ENCODE results near the gene PAX8. TPM values are rescaled to one million over a fixed set of nuclear protein-coding genes. Genes with fewer than 3 reads are reported as not detected.

PAX8 gene
- total RNA-seq, 1 donor from 2014 or later = 1.6 TPM

DNA sequence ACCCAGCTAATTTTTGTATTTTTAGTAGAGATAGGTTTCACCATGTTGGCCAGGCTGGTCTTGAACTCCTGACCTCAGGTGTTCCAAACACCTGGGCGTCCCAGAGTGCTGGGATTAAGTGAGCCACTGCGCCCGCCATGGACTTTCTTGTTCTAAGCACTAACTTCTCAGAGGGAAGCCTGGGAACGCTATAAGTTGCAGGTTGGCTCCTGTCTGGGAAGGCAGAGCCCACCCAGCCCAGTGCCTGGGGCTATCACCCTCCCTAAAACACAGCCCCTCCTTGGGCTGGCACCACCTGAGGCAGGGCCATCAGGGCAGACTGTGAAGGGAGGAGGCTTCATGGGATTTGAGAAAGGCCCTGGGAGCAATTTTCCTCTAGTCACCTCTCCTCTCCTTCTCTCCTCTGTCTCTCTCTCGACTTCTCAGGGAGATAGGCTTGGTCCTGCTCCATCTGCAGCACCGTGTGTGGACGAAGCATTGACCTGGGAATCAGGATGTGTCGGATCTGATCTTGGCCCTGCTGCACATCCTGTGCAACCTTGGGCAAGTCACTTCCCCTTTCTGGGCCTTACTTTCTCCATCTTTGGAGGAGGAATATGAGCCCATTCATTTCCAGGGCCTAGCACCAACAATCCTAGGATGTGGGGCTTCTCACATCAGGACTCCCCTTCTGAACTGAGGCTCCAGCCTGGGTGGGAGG is 94.0 kb downstream of the PAX8 start:
- Histone ChIP-seq H3K4me3 (no peak overlapping the region), H3K27me3 (no peaks in the 10 kb centered on the region), H3K36me3 (no peaks in the 10 kb centered on the region), H3K27ac (no peak overlapping the region), H3K4me1 (peaks cover 28% of the 10 kb centered on the region), H3K9me3 (no peaks in the 10 kb centered on the region)
- DNase-seq = no peak
- intact Hi-C loops (cut with DNase I) = no loop called here
- no peak for ATAC-seq
- TF ChIP-seq, protein P1, sequence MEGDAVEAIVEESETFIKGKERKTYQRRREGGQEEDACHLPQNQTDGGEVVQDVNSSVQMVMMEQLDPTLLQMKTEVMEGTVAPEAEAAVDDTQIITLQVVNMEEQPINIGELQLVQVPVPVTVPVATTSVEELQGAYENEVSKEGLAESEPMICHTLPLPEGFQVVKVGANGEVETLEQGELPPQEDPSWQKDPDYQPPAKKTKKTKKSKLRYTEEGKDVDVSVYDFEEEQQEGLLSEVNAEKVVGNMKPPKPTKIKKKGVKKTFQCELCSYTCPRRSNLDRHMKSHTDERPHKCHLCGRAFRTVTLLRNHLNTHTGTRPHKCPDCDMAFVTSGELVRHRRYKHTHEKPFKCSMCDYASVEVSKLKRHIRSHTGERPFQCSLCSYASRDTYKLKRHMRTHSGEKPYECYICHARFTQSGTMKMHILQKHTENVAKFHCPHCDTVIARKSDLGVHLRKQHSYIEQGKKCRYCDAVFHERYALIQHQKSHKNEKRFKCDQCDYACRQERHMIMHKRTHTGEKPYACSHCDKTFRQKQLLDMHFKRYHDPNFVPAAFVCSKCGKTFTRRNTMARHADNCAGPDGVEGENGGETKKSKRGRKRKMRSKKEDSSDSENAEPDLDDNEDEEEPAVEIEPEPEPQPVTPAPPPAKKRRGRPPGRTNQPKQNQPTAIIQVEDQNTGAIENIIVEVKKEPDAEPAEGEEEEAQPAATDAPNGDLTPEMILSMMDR (IDR thresholded peaks at IDR 0.05) = no peak

DNA sequence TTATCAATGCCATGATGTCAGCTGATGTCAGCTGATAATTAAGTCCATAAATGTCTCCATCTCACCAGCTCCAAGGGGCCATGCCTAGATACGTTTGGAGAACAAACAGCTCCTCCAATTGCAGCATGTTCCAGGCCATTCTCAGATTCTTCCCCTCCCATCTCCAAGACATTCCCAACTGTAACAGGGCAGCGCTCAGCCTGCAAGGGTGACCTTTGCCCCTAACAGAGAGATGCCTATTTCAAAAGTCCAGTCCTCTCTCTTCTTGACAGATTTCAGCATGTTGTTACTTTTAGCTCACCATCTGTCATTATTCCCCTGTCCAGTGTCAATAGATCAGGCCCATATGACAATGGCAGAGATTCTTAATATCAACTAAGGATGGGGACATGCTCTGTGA is 95.0 kb downstream of the PAX8 start:
- H3K27ac ChIP-seq = no peak overlapping the region
- peaks cover 28% of the 10 kb centered on the region for H3K4me1 ChIP-seq
- no peaks in the 10 kb centered on the region for H3K27me3 ChIP-seq
- TF ChIP-seq, protein P1 (IDR thresholded peaks at IDR 0.05) = no peak
- intact Hi-C loops (cut with DNase I) = no loop called here
- ATAC-seq (no peak), DNase-seq (no peak)
- no peaks in the 10 kb centered on the region for H3K9me3 ChIP-seq
- H3K4me3 ChIP-seq = no peak overlapping the region
- no peaks in the 10 kb centered on the region for H3K36me3 ChIP-seq

DNA sequence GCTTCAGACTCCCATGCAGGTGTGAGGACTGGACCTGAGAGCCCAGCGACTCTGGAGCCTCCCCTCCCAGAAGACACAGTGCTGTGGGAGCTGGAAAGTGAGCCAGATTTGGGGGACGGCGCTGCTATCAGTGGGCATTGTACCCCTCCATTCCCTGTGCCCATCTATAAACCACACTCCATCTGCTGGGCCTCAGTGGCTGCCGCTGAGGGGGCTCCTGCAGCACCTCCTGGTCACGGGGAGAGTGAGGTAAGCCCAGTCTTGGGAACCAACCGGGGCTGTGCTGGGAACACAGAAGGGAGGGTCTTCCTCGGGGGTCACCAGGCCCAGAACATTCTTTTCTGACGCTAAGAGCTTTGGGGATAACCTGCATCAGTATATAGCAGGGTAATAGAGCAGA is 95.5 kb downstream of the PAX8 start:
- DNase-seq (no peak), ATAC-seq (no peak)
- Histone ChIP-seq H3K9me3 (no peaks in the 10 kb centered on the region), H3K36me3 (no peaks in the 10 kb centered on the region), H3K4me1 (peaks cover 28% of the 10 kb centered on the region), H3K4me3 (no peak overlapping the region), H3K27me3 (no peaks in the 10 kb centered on the region), H3K27ac (no peak overlapping the region)
- TF ChIP-seq, protein P1 (IDR thresholded peaks at IDR 0.05) = no peak
- intact Hi-C loops (cut with DNase I) = no loop called here

DNA sequence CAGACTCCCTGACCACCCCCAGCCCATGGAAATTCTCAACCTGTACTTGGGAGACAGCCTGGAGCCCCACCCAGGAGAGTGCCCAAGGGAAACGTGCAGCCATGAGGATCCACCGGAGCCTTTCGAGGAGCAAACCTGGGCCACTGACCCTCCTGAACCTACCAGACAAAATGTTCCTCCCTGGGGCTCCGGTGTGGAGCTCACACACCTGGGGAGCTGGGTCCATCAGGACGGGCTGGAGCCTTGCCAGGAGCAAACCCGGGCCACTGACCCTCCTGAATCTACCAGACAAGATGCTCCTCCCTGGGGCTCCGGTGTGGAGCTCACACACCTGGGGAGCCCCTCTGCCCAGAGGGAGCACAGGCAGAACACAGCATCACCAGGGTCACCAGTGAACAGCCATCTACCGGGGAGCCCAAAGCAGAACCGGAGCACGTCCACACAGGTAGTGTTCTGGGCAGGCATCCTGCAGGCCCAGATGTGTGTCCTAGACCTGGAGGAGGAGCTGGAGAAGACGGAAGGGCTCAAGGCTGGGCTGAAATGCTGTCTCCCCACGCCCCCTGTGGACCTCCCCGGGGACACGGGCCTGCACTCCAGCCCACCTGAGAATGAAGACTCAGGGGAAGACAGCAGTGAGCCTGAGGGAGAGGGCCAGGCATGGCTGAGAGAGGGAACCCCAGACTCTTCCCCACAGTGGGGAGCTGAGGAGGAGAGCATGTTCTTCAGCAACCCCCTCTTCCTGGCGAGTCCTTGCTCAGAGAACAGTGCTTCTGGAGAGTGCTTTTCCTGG is 96.1 kb downstream of the PAX8 start:
- Histone ChIP-seq H3K9me3 (no peaks in the 10 kb centered on the region), H3K4me3 (no peak overlapping the region), H3K27me3 (no peaks in the 10 kb centered on the region), H3K4me1 (peaks cover 28% of the 10 kb centered on the region), H3K36me3 (no peaks in the 10 kb centered on the region), H3K27ac (no peak overlapping the region)
- TF ChIP-seq, protein P1 (IDR thresholded peaks at IDR 0.05) = no peak
- intact Hi-C loops (cut with DNase I) = no loop called here
- ATAC-seq (no peak), DNase-seq (peak; percentile 51)

DNA sequence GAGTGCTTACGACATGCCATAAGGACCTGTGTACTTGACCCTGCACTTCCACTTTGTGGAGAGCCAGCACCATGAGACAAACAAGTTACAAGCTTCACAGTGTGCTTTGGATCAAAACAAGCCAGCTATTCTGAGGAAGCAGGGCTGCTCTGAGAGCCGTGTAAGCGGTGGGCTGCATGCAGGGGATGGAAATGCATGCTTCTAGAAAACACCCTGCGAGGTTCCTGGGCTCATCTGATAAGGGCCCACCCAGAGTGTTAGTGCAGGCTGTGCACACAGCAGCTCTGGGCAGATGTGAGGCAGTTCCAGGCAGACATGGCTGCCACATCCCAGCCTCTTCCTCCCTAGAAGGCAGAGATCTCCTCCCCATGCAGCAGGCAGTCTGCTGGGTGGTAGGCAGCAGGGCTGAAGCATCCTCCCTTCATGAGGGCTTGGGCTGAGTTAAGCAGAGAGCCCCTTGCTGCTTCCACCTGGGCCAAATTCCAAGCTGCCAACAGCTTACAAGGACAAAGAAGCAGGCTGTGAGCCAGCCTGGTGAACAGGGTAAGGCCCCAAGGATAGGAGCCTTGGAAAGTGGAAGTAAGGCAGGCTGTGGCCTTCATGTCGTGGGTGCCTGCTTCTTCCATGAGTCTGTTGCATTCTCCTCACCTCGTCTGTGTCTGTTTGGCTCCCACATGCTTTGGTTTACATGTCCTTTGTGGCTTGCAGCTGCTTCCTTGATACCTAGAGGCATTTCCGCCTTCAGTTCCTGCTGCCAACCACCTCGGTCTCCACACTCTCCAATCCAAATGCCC is 97.3 kb downstream of the PAX8 start:
- intact Hi-C loops (cut with DNase I) = no loop called here
- peak; percentile 62 for DNase-seq
- Histone ChIP-seq H3K4me3 (no peak overlapping the region), H3K36me3 (no peaks in the 10 kb centered on the region), H3K9me3 (no peaks in the 10 kb centered on the region), H3K4me1 (peaks cover 28% of the 10 kb centered on the region), H3K27me3 (no peaks in the 10 kb centered on the region), H3K27ac (peak overlapping the region; percentile 55)
- TF ChIP-seq, protein P1 (IDR thresholded peaks at IDR 0.05) = no peak
- peak; percentile 80 for ATAC-seq

Data from upper lobe of right lung (tissue), 1 donor.